Heart left ventricle (tissue), 16 donors: ENCODE results near the gene ARPC5. TPM values are rescaled to one million over a fixed set of nuclear protein-coding genes. Genes with fewer than 3 reads are reported as not detected.
"Not testable (repeated sequence)": the region's sequence is repeated elsewhere in the genome, so short reads cannot be mapped to it uniquely, and the experiment has no call there.

Experiments
- ATAC-seq, 4 donors: fragments of 200-7000 bp; cut with Tn5 transposase; one replicate each; pipeline ENCODE4 v1.9.1; 2020 to 2022; ENCODE audit warnings: moderate library complexity in 4 of 4, mild to moderate bottlenecking in 3 of 4, moderate number of reproducible peaks in 1 of 4
- DNase-seq, 5 donors: peaks; one replicate each; pipeline ENCODE4 v3.0.0-alpha.2; 2020
- H3K27ac ChIP-seq, 12 donors: fragments of 200-600 bp; sonication (generic) in 4 of 12; one replicate each; pipeline versions ENCODE4 v1.5.0 to v1.8.0; 2016 to 2022; ENCODE audit warnings: mild to moderate bottlenecking in 2 of 12
- H3K27me3 ChIP-seq, 9 donors: fragments of 200-600 bp; sonication (generic) in 2 of 9; one replicate each; pipeline versions ENCODE4 v1.5.1 to v1.8.0; 2016 to 2022; ENCODE audit warnings: mild to moderate bottlenecking in 3 of 9
- H3K36me3 ChIP-seq, 9 donors: fragments of 200-600 bp; sonication (generic) in 2 of 9; one replicate each; pipeline versions ENCODE4 v1.5.0 to v1.8.0; 2018 to 2022; ENCODE audit warnings: mild to moderate bottlenecking in 2 of 9
- H3K4me1 ChIP-seq, 12 donors: fragments of 200-600 bp; sonication (generic) in 4 of 12; one replicate each; pipeline versions ENCODE4 v1.5.0 to v1.8.0; 2016 to 2022; ENCODE audit warnings: mild to moderate bottlenecking in 3 of 12
- H3K4me3 ChIP-seq, 12 donors: fragments of 200-600 bp; sonication (generic) in 4 of 12; one replicate each; pipeline versions ENCODE4 v1.5.0 to v1.8.0; 2017 to 2022; ENCODE audit warnings: mild to moderate bottlenecking in 9 of 12, moderate library complexity in 4 of 12
- H3K9me3 ChIP-seq, 12 donors: fragments of 200-600 bp; sonication (generic) in 4 of 12; one replicate each; pipeline versions ENCODE4 v1.5.0 to v1.8.0; 2016 to 2022; ENCODE audit warnings: mild to moderate bottlenecking in 1 of 12
- CTCF ChIP-seq, 12 donors: fragments of 200-600 bp; sonication (generic) in 4 of 12; IDR thresholded peaks; one replicate each; pipeline versions ENCODE4 v1.5.0 to v1.8.0; 2018 to 2022; ENCODE audit warnings: antibody characterized with exemption in 12 of 12, mild to moderate bottlenecking in 5 of 12
- POLR2A ChIP-seq, 2 donors: fragments of 450-650 bp; IDR thresholded peaks; one replicate each; pipeline ENCODE4 v1.6.1; 2017; ENCODE audit warnings: antibody characterized with exemption in 2 of 2, mild to moderate bottlenecking in 2 of 2, moderate library complexity in 2 of 2
- WGBS, 4 donors: extraction: QIAGEN DNeasy Blood & Tissue Kit in 2 of 4; methylation state at CpG; one replicate each; pipeline versions ENCODE4 v1.1.5 to v1.1.7; 2013 to 2018; 5-methylcytosine and 5-hydroxymethylcytosine counted together
- intact Hi-C, 10 donors: fragments of 100-400 bp; cut with DNase I; formaldehyde crosslinking; loops; one replicate each; pipeline versions ENCODE4 v1.11.1 to v1.14.2; 2022
- polyA plus RNA-seq, 2 donors: library from polyadenylated mRNA; stranded (reverse); fragments of 200-250 nt; gene quantifications; one replicate each; pipeline ENCODE4 v1.2.3, GENCODE V29; 2013
- total RNA-seq, 9 donors: library from RNA; depleted of rRNA in 2 of 9; stranded (reverse); fragments of >200 nt in 2 of 9; fragmentation: NEBNext Ultra II Directional in 3 of 9; extraction: Animal tissue kit (Norgen Biotek cat#: 25700) in 3 of 9; gene quantifications; one replicate each; pipeline versions ENCODE4 v1.1.0 to v1.2.4, GENCODE V29; 2016 to 2023
- donor health status: ischemic (EF 13 %, LVEDD 7.1; RV severe dilation, severe dysfunction).
- donor health status: healthy with polysubstance abuse.
- donor health status: DM: no; HTN: yes; CAD: no.
- donor health status: DM: no; HTN: no; CAD: no.
- donor health status: ischemic (EF 25% LVEDD 6.9; RV normal size, moderate dysfunction).
- donor health status: ischemic (EF 25% LVEDD 5.7; RV mildly dilated, moderate dysfunction).
- donor health status: healthy.
- donor health status: DM: yes; HTN: yes; CAD: no.
- donor health status: ischemic (EF 35%, LVEDD 5.7; RV mildly dilated, moderate dysfunction).
- donor health status: nonischemic (EF 11% LVEDD 7.7; RV severe dilation, severe dysfunction).
- donor health status: DM: yes; HTN: yes; CAD: no.
- donor health status: PGD.
- donor health status: ischemic (EF 29% LVEDD 5.4; RV normal size, mild dysfunction).
- donor health status: nonischemic (EF 23%, LVEDD 6.1; RV moderate dilation, normal function).

The ARPC5 gene
- total and polyA plus RNA-seq, 11 donors: 24.6 to 105 (median 31.3) TPM

- Histone ChIP-seq H3K36me3 (peaks cover 0 to 33% (median 20%) of the 10 kb centered on the region in 9 donors), H3K27me3 (no peaks in the 10 kb centered on the region), H3K4me3 (no peak overlapping the region), H3K9me3 (no peaks in the 10 kb centered on the region), H3K27ac (peak overlapping the region in 1 of 12 donors; percentile 42), H3K4me1 (peaks cover 0 to 45% (median 22%) of the 10 kb centered on the region in 12 donors)
- ATAC-seq: no peak
- TF ChIP-seq CTCF (IDR thresholded peaks at IDR 0.05): no peak
- no peak for TF ChIP-seq POLR2A (IDR thresholded peaks at IDR 0.05)
- 79 to 90% (median 80%) methylated on average over 1 of the region's 1 CpG for WGBS, 4 donors
- intact Hi-C loops: loop anchor here in 9 of 10 donors (2.0 to 10.0 kb wide), 5 partner anchors 77 to 340 kb away; partner anchors contain the start of gene SMG7 (in 6 of the 9)
- no peak for DNase-seq
These were observed 13.6 kb downstream of the ARPC5 start for GRCh38 chr1:183622013-183622412.

DNA sequence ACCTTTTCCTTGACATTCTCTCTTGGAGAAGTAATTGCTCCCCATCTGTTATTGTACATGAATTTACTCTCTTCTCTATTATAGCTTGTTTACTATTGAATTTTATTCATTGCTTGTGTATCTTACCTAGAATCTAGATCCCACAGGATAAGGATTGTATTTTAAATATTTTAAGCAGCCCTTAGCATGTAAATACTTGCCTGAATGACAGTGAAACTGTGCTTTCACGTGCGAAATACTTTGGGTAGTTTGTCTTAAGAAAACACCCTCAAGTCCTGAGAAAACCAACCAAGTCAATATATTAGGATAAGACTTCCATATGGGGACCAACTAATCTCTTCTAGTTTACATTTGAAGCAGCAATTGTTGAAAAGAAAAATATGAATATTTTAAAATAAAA is 15.3 kb downstream of the ARPC5 start:
- DNase-seq (no peak), ATAC-seq (no peak)
- Histone ChIP-seq H3K27me3 (no peaks in the 10 kb centered on the region), H3K9me3 (no peaks in the 10 kb centered on the region), H3K27ac (no peak overlapping the region), H3K4me3 (no peak overlapping the region), H3K36me3 (peaks cover 0 to 20% (median 9%) of the 10 kb centered on the region in 9 donors), H3K4me1 (peaks cover 0 to 28% (median 6%) of the 10 kb centered on the region in 12 donors)
- 83 to 88% (median 87%) methylated on average over 2 of the region's 2 CpGs for WGBS, 4 donors
- intact Hi-C loops: loop anchor here in 9 of 10 donors (5.0 to 10.0 kb wide), 4 partner anchors 76 to 338 kb away; partner anchors contain the start of gene SMG7 (in 6 of the 9)
- no peak for TF ChIP-seq POLR2A (IDR thresholded peaks at IDR 0.05)

- intact Hi-C loops: loop anchor here in 9 of 10 donors (5.0 to 10.0 kb wide), 4 partner anchors 75 to 337 kb away; partner anchors contain the start of gene SMG7 (in 6 of the 9)
- TF ChIP-seq POLR2A (IDR thresholded peaks at IDR 0.05) (no peak), CTCF (IDR thresholded peaks at IDR 0.05) (no peak)
- Histone ChIP-seq H3K36me3 (peaks cover 0 to 15% (median 4%) of the 10 kb centered on the region in 9 donors), H3K27me3 (no peaks in the 10 kb centered on the region), H3K4me3 (no peak overlapping the region), H3K9me3 (no peaks in the 10 kb centered on the region), H3K27ac (no peak overlapping the region), H3K4me1 (peaks cover 0 to 23% (median 5%) of the 10 kb centered on the region in 12 donors)
- DNase-seq (no peak), ATAC-seq (no peak)
- 82 to 90% (median 85%) methylated on average over 1 of the region's 1 CpG for WGBS, 4 donors
These were observed 15.8 kb downstream of the ARPC5 start for GRCh38 chr1:183619781-183620180.

- DNase-seq, H3K36me3 ChIP-seq, H3K4me3 ChIP-seq, H3K27ac ChIP-seq, ATAC-seq, intact Hi-C loops, H3K9me3 ChIP-seq, H3K27me3 ChIP-seq: not testable (repeated sequence)
- H3K4me1 ChIP-seq: peaks cover 0 to 19% (median 5%) of the 10 kb centered on the region in 12 donors
- WGBS, 4 donors: 85 to 98% (median 91%) methylated on average over 5 of the region's 5 CpGs
These were observed 17.4 kb downstream of the ARPC5 start for GRCh38 chr1:183618202-183618601.

DNA sequence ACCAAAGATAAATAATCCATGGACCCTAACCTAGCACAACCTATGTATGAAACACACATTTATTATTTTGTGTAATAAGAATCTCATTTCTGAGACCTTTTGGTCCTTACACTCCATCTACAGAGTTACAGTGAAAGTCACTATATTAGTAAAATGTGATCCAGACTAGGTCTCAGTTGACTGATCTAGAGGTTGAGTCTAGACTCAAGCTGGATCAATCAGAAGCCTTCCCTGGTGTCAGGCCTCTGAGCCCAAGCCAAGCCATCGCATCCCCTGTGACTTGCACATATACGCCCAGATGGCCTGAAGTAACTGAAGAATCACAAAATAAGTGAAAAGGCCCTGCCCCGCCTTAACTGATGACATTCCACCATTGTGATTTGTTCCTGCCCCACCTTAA is 22.6 kb downstream of the ARPC5 start:
- H3K4me3 ChIP-seq, H3K36me3 ChIP-seq, H3K9me3 ChIP-seq, H3K27ac ChIP-seq, ATAC-seq, DNase-seq, intact Hi-C loops, H3K27me3 ChIP-seq: not testable (repeated sequence)
- WGBS, 4 donors: 90 to 95% (median 94%) methylated on average over 2 to 3 of the region's 3 CpGs
- peaks cover 0 to 31% (median 21%) of the 10 kb centered on the region in 12 donors for H3K4me1 ChIP-seq

GRCh38 chr1:183612407-183612806 is 23.2 kb downstream of the ARPC5 start:
- 79 to 96% (median 91%) methylated on average over 3 of the region's 3 CpGs for WGBS, 4 donors
- no peaks in the 10 kb centered on the region for H3K36me3 ChIP-seq
- ATAC-seq: no peak
- TF ChIP-seq POLR2A (IDR thresholded peaks at IDR 0.05) (no peak), CTCF (IDR thresholded peaks at IDR 0.05) (no peak)
- no peak for DNase-seq
- H3K4me3 ChIP-seq: no peak overlapping the region
- H3K27me3 ChIP-seq: no peaks in the 10 kb centered on the region
- peaks cover 0 to 37% (median 21%) of the 10 kb centered on the region in 12 donors for H3K4me1 ChIP-seq
- no peaks in the 10 kb centered on the region for H3K9me3 ChIP-seq
- H3K27ac ChIP-seq: no peak overlapping the region
- intact Hi-C loops: no loop called here
